Measurements from ENCODE around the gene GSG1L. TPM values are rescaled to one million over a fixed set of nuclear protein-coding genes. Genes with fewer than 3 reads are reported as not detected.
A peak's percentile ranks its signal among the peaks of the same experiment; 100 is the strongest.
"Not testable (repeated sequence)": the region's sequence is repeated elsewhere in the genome, so short reads cannot be mapped to it uniquely, and the experiment has no call there.

Gene GSG1L
- total RNA-seq, 4 donors from 2014 or later: not detected

- no peak for DNase-seq (ENCODE audit: low spot score)
- TF ChIP-seq CTCF (IDR thresholded peaks at IDR 0.05): no peak
- no peak for ATAC-seq (ENCODE audit: low FRiP score)
Observed at GRCh38 chr16:27980076-27980775, 83.3 kb downstream of the GSG1L start.

GRCh38 chr16:27979668-27980067, 83.8 kb downstream of the GSG1L start:
- ATAC-seq (ENCODE audit: low FRiP score); DNase-seq (ENCODE audit: low spot score): not testable (repeated sequence)

DNA sequence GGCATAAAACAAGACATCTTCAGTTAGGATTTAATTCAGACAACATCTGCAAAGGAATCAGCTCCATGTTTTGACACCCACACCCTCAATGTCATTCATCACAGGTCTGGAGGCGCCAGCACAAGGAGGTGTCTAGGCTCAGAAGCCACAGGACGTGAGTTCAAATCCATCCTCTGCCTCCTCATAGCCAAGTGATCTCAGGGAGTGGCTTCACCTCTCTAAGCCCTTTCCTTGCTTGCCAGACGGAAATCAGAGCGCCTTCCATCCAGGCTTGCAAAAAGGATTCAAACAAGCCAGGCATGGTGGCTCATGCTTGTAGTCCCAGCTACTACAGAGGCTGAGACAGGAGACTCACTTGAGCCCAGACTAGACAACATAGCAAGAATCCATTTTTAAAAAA, 84.6 kb downstream of the GSG1L start:
- ATAC-seq (ENCODE audit: low FRiP score) (no peak), DNase-seq (ENCODE audit: low spot score) (no peak)
- TF ChIP-seq CTCF (IDR thresholded peaks at IDR 0.05): no peak

GRCh38 chr16:27977966-27978365, 85.5 kb downstream of the GSG1L start:
- peak; percentile 90 for ATAC-seq (ENCODE audit: low FRiP score)
- no peak for TF ChIP-seq CTCF (IDR thresholded peaks at IDR 0.05)
- no peak for DNase-seq (ENCODE audit: low spot score)

- ATAC-seq (ENCODE audit: low FRiP score) (no peak), DNase-seq (ENCODE audit: low spot score) (no peak)
- TF ChIP-seq CTCF (IDR thresholded peaks at IDR 0.05): no peak
Observed at GRCh38 chr16:27976990-27977389, 86.5 kb downstream of the GSG1L start.

DNA sequence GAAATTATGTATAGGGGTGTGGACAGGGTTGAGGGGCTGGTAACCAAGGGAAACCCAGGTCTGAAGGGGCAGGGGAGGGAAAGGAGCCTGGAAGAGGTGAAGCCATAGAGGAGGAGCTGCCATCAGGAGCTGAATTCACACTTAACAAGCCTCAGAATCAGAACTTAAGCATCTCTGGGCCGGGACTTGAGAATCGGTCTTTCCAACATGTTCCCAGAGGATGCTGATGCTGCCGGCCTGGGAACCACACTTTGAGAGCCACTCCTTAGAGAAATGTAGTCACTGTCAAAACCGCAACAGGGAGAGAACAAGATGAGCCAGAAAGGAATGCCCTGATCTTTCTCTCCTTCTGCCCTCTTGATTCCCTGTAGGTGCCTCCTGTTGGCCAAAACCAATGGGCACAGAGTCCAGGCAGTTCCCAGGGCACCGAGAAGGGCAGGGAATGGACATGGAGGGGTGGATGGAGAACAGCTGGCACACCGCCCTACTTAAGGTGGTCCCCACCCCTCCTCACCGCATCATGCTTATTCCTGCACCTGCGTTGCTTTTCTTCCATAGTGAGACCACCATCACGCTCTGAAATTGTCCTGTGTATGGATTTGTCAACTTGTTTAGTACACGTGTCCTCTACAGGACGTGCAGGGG, 88.5 kb downstream of the GSG1L start:
- ATAC-seq (ENCODE audit: low FRiP score) (no peak), DNase-seq (ENCODE audit: low spot score) (no peak)
- TF ChIP-seq CTCF (IDR thresholded peaks at IDR 0.05): no peak

DNA sequence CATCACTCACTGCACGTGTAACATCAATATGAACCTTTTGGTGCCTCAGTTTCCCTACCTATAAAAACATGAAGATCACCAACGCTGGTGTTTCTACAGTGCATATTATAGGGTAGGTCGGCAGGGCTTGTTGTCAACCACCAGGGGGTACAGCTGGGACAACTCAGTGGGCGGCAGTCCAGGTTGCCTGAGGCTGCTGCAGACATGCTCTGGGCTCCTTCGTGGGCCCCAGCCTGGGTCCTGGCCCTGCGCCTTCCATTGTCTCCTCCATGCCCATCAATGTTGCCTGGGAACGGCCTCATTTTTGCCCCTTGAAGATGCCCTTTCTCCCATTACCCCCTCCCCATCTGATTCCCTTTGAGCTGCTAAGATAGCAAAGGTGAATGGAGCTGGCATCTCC, 89.8 kb downstream of the GSG1L start:
- ATAC-seq (ENCODE audit: low FRiP score) (no peak), DNase-seq (ENCODE audit: low spot score) (no peak)
- TF ChIP-seq CTCF (IDR thresholded peaks at IDR 0.05): no peak

Data from omental fat pad (tissue), 4 donors.